ENCODE results near the gene NHLH1. TPM values are rescaled to one million over a fixed set of nuclear protein-coding genes. Genes with fewer than 3 reads are reported as not detected.

The NHLH1 gene
- total RNA-seq, 1 donor from 2014 or later, result 0.08 TPM

DNA sequence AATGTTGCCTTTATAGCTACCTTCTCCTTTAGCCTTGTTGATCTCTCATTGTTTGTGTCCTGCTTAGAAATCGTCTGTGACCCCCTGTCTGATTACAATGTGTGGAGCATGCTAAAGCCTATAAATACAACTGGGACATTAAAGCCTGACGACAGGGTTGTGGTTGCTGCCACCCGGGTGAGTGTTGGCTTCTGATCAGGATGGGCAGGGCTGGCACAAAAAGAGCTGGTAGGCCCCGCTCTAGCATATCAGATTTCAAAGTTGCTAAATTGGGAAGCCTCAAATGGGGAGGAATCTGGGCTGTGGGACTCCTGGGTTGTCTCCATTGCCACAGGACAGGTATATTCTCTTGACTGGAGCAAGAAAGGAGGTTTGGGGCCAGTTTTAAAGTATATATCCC is 15.2 kb upstream of the NHLH1 start:
- no peak for DNase-seq (ENCODE audit: low read depth)
- peaks cover 8% of the 10 kb centered on the region for H3K36me3 ChIP-seq (ENCODE audit: control insufficient read depth, insufficient read depth, low read length)
- H3K4me3 ChIP-seq (ENCODE audit: low read depth, low read length), result no peak overlapping the region
- H3K27me3 ChIP-seq (ENCODE audit: control insufficient read depth, insufficient read depth, low read length), result no peaks in the 10 kb centered on the region
- TF ChIP-seq, protein P1, sequence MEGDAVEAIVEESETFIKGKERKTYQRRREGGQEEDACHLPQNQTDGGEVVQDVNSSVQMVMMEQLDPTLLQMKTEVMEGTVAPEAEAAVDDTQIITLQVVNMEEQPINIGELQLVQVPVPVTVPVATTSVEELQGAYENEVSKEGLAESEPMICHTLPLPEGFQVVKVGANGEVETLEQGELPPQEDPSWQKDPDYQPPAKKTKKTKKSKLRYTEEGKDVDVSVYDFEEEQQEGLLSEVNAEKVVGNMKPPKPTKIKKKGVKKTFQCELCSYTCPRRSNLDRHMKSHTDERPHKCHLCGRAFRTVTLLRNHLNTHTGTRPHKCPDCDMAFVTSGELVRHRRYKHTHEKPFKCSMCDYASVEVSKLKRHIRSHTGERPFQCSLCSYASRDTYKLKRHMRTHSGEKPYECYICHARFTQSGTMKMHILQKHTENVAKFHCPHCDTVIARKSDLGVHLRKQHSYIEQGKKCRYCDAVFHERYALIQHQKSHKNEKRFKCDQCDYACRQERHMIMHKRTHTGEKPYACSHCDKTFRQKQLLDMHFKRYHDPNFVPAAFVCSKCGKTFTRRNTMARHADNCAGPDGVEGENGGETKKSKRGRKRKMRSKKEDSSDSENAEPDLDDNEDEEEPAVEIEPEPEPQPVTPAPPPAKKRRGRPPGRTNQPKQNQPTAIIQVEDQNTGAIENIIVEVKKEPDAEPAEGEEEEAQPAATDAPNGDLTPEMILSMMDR (IDR thresholded peaks at IDR 0.05; ENCODE audit: insufficient read depth, low read length, poor library complexity, severe bottlenecking), result no peak

DNA sequence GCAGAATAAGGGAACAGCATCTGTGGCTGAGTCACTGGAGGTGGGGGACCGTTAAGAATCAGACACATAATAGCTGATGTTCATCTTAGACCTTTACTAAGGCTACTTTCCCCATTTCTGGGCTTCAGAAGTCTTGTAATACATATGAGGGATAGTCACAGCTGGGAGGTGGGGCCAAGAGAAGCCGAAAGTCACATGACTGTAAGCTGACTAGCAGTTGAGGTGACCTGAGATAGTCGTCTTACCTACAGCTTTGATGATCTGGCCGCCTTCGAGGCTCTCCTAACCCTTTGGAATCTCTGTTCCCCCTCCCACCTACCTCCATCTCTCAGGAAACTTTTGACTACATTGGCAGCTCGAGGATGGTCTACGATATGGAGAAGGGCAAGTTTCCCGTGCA is 14.3 kb upstream of the NHLH1 start:
- Histone ChIP-seq H3K27me3 (ENCODE audit: control insufficient read depth, insufficient read depth, low read length) (no peaks in the 10 kb centered on the region), H3K36me3 (ENCODE audit: control insufficient read depth, insufficient read depth, low read length) (peaks cover 8% of the 10 kb centered on the region), H3K4me3 (ENCODE audit: low read depth, low read length) (no peak overlapping the region)
- TF ChIP-seq, protein P1 (IDR thresholded peaks at IDR 0.05; ENCODE audit: insufficient read depth, low read length, poor library complexity, severe bottlenecking), result no peak
- no peak for DNase-seq (ENCODE audit: low read depth)

DNA sequence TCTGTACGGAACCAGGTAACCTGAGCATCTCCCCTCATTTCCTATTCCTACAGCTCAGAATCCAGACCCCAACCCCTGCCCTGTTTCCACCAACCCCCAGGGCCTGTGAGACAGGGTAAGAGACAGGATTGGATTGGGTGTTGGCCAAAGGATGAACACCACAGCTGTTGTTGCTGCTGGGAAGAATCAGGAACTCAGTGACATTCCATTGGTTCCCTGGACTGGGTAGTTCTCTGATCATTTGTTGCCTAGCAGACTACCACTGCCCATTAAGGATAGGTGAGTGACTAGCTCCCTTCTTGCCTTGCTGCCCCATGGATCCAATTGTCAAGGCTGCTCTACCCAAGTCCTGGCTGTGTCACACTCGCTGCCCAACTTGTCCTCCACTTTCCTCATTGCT is 13.6 kb upstream of the NHLH1 start:
- DNase-seq (ENCODE audit: low read depth), result no peak
- Histone ChIP-seq H3K4me3 (ENCODE audit: low read depth, low read length) (no peak overlapping the region), H3K27me3 (ENCODE audit: control insufficient read depth, insufficient read depth, low read length) (no peaks in the 10 kb centered on the region), H3K36me3 (ENCODE audit: control insufficient read depth, insufficient read depth, low read length) (peaks cover 8% of the 10 kb centered on the region)
- TF ChIP-seq, protein P1 (IDR thresholded peaks at IDR 0.05; ENCODE audit: insufficient read depth, low read length, poor library complexity, severe bottlenecking), result no peak

DNA sequence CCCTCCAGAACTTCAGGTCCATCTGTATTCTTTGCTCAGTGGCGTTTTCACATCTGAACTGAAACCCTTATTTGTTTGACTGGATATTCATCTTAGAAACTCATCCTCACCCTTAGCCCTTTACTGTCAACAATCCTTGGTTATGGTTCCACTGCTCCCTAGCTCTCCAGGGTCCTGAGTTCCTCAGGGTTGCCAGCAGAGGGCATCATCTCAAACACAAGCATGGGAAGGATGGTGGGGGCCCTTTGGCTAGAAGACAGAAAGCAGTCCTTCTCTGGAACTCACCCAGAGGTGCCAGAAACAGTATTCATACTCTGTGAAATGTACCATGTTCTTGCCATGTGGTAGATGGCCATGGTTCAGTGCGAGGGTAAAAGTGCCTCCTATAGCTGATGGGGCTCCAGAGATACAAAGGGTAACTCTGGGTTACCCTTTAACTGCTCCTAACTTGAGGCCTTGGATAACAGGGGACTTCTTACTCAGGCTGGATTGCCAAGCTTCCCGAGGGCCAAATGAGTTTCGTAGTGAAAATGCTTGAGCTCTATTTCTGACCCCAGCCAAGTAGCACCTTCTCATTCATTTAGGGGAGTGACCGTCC is 12.4 kb upstream of the NHLH1 start:
- Histone ChIP-seq H3K4me3 (ENCODE audit: low read depth, low read length) (no peak overlapping the region), H3K27me3 (ENCODE audit: control insufficient read depth, insufficient read depth, low read length) (no peaks in the 10 kb centered on the region), H3K36me3 (ENCODE audit: control insufficient read depth, insufficient read depth, low read length) (peaks cover 8% of the 10 kb centered on the region)
- TF ChIP-seq, protein P1 (IDR thresholded peaks at IDR 0.05; ENCODE audit: insufficient read depth, low read length, poor library complexity, severe bottlenecking), result peak; percentile 63
- no peak for DNase-seq (ENCODE audit: low read depth)

GRCh38 chr1:160357286-160358002 is 9.4 kb upstream of the NHLH1 start:
- DNase-seq (ENCODE audit: low read depth), result no peak
- no peaks in the 10 kb centered on the region for H3K27me3 ChIP-seq (ENCODE audit: control insufficient read depth, insufficient read depth, low read length)
- TF ChIP-seq, protein P1 (IDR thresholded peaks at IDR 0.05; ENCODE audit: insufficient read depth, low read length, poor library complexity, severe bottlenecking), result no peak
- H3K36me3 ChIP-seq (ENCODE audit: control insufficient read depth, insufficient read depth, low read length), result peaks cover 7% of the 10 kb centered on the region
- H3K4me3 ChIP-seq (ENCODE audit: low read depth, low read length), result no peak overlapping the region

Data from kidney epithelial cell (primary cell).